GM06990 (cell line): ENCODE results near the gene PLAAT1.

Source experiments
- DNase-seq: peaks from one replicate; pipeline ENCODE4 v3.0.0-alpha.2; 2011; ENCODE audit not compliant: insufficient read length; ENCODE audit errors: extremely low read depth
- H3K27me3 ChIP-seq: replicated peaks from 2 replicates; pipeline ENCODE4 v1.6.0; 2011; ENCODE audit warnings: low read length; ENCODE audit not compliant: control insufficient read depth, insufficient read depth
- H3K36me3 ChIP-seq: 2 replicates; pipeline ENCODE4 v1.5.1; 2011; ENCODE audit warnings: low read length; ENCODE audit not compliant: control insufficient read depth, insufficient read depth
- H3K4me3 ChIP-seq: replicated peaks from 2 replicates; pipeline ENCODE4 v1.5.1; 2011; ENCODE audit warnings: low read depth, mild to moderate bottlenecking, control low read depth, low read length
- TF ChIP-seq, protein P1 (sequence below): IDR thresholded peaks from 2 replicates; pipeline ENCODE4 v1.5.1; 2011; ENCODE audit warnings: low read length, control low read depth, mild to moderate bottlenecking, inconsistent platforms; ENCODE audit not compliant: insufficient read depth, poor library complexity, severe bottlenecking

PLAAT1 gene

DNA sequence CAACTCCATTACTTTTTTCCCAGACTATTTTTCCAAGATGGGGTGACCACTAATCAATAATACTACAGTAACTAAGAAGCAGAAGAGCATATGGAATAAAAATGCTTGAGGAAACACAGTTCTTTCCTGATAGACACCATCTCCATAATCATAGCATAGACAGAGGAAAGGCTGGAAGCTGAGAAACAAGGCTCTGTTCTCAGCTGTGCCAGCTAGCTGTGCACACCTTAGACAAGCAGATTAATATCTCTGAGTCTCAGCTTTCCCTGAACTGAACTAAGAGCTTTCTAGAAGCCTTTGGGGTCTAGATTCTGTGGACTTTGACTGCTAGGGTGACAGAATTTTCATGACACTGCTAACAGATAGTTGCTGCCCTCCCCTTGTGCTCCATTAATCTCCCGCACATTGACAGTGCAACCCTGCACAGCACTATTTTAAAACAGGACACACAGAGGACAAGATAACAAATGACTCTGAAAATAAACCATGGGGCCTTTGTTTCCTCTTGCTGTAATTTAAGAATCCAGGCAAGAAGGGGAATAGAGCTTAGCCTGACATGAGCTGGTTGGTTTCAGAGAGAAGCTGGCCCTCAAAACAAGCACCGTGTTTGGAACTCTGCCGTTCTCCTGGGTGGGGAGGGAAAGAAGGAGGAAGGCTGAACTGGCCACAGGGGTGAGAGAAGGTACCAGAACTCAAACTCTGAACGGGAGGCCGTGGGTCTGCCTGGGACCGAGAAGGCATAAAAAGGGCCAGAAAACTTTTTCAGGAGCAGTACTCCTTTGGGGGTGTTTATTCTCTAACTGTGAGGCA lies 70.1 kb downstream of the PLAAT1 start:
- no peak for DNase-seq
- TF ChIP-seq, protein P1, sequence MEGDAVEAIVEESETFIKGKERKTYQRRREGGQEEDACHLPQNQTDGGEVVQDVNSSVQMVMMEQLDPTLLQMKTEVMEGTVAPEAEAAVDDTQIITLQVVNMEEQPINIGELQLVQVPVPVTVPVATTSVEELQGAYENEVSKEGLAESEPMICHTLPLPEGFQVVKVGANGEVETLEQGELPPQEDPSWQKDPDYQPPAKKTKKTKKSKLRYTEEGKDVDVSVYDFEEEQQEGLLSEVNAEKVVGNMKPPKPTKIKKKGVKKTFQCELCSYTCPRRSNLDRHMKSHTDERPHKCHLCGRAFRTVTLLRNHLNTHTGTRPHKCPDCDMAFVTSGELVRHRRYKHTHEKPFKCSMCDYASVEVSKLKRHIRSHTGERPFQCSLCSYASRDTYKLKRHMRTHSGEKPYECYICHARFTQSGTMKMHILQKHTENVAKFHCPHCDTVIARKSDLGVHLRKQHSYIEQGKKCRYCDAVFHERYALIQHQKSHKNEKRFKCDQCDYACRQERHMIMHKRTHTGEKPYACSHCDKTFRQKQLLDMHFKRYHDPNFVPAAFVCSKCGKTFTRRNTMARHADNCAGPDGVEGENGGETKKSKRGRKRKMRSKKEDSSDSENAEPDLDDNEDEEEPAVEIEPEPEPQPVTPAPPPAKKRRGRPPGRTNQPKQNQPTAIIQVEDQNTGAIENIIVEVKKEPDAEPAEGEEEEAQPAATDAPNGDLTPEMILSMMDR = no peak
- Histone ChIP-seq H3K27me3 (no peaks in the 10 kb centered on the region; the same call in 1 of the 2 replicates), H3K4me3 (no peak overlapping the region), H3K36me3 (no peaks in the 10 kb centered on the region)

DNA sequence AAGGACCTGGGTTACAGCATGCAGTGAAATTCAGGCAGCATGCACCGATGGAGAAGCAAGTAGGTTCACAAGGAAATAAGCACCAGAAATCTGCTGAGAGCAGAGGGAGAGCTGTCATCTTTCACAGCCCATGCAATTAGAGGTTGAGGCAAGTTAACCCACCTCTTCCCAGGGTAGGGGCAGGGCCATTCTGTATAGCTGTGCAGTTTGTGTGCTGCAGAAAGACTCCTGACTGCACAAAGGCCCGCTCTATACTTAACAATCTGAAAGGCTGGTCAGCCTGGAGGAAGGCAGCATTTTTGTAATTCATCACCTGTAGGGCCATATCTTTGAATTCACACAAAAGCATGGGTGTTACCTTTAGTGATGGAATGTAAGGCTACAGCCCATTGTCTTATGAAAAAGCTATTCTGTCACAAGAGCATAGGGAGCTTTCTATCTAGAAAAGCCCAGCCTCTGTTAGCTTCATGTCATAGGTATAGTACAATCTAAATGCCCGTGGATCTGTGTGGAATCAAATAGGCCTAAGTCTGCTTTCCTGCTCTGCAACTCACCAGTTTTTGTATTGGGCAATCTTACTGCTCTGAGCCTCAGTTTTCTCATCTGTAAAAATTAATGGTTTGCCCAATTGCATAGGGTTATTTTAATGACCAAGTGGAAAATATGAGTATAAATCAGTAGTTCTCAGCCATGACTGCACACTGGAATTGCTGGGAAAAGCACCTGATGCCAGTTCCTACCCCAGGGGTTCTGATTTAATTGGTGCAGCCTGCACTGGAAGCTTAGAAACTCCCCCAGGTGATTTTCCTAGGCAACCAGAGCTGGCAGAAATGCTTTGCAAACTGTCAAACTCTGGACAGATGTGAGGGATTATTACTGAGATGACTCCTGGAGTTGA lies 72.3 kb downstream of the PLAAT1 start:
- no peak for DNase-seq
- H3K36me3 ChIP-seq = no peaks in the 10 kb centered on the region
- TF ChIP-seq, protein P1 = no peak

DNA sequence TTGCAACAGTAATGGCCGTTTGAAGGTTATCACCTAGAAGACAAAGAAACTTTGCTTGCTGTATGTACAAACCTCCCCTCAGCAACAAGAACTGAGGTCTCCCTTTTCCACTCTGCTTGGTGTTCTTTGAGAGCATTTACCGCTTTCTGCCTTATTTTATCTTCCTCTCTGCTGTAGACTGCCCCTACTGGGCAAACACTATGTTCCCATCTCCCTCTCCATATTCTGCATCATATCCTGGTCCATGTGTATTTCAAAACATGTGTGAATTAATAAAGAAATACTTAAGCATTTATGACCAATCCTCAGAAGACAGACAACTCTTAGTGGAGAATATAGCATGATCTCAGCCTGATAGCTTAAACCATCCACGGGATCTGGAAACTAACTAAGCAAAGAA lies 73.1 kb downstream of the PLAAT1 start:
- Histone ChIP-seq H3K36me3 (no peaks in the 10 kb centered on the region), H3K4me3 (no peak overlapping the region), H3K27me3 (no peaks in the 10 kb centered on the region; the same call in 1 of the 2 replicates)
- DNase-seq = no peak
- TF ChIP-seq, protein P1 = peak; percentile 29

More for the DNA sequence above, 72.3 kb downstream of the PLAAT1 start:
- no peaks in the 10 kb centered on the region; the same call in 1 of the 2 replicates for H3K27me3 ChIP-seq
- no peak overlapping the region for H3K4me3 ChIP-seq

DNA sequence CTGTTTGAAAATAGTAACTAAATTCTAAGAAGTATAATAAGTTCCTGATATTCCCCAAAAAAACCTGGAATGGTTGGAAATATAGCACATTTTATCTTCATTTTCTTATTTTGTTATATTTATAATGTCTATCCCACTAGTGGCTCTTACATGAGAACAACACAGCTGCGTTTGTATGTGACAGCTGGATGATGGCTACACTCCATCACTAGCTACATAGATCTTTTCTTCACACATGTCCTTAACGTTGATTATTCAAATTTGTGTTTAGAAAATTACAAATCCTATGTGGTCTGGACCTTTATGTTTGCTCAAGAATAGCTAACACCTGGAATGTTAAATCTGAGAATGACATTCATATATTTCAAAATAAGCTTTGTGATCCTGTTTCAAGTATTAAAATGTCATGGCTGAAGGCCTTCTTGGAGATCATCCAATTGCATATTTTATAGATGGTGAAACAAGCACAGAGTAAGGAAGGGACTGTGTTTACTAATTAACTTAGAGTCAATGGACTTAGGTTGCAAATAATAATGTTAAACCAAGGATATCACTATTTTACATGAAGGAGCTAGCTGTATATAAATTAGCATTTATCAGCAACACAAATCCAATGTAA lies 76.8 kb downstream of the PLAAT1 start:
- no peak for DNase-seq
- no peaks in the 10 kb centered on the region; the same call in 1 of the 2 replicates for H3K27me3 ChIP-seq
- TF ChIP-seq, protein P1 = no peak
- no peaks in the 10 kb centered on the region for H3K36me3 ChIP-seq
- H3K4me3 ChIP-seq = no peak overlapping the region
